ENCODE results near the gene CADPS. TPM values are rescaled to one million over a fixed set of nuclear protein-coding genes. Genes with fewer than 3 reads are reported as not detected.

Gene CADPS
- total RNA-seq, 1 experiment from 2014 or later = not detected

DNA sequence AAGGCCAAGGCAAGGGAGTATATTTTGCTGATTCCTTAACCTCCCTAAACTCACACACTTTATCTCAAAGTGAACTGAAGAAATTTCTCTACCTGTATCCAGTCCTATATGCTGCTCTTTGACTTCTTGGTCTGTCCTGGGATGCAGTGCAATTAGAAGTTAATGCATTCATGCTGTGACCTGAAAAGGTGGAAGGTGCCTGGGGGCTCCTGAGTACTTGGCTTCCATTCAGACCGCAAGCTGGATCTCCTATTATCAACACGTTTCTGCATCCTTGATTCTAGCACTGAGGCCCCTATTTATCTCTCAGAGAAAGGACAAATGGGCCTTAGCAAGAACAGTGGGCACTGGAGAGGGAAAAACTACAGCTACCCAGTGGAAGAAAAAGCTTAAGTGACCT, 17.7 kb upstream of the CADPS start:
- CTCF ChIA-PET = no interaction called here
- intact Hi-C loops (cut with micrococcal nuclease; ENCODE audit: unreplicated experiment) (no loop called here), in situ Hi-C loops (cut with HindIII; ENCODE audit: low pct_unique_long_range_greater_than_20kb, low sequenced_read_pairs) (no loop called here)
- ATAC-seq = no peak
- Histone ChIP-seq H3K4me1 (ENCODE audit: control insufficient read depth, insufficient read depth, low read length) (no peaks in the 10 kb centered on the region), H3K4me3 (ENCODE audit: low read depth in 2 of 2, low read length in 2 of 2) (no peak overlapping the region), H3K27ac (ENCODE audit: low read length) (no peak overlapping the region), H3K9me3 (ENCODE audit: control insufficient read depth, insufficient read depth, low read depth, low read length) (no peaks in the 10 kb centered on the region), H3K27me3 (ENCODE audit: control insufficient read depth, insufficient read depth, low read length) (no peaks in the 10 kb centered on the region), H3K36me3 (ENCODE audit: control insufficient read depth, insufficient read depth, low read length) (no peaks in the 10 kb centered on the region)
- POLR2A ChIA-PET = no interaction called here
- no peak for DNase-seq (ENCODE audit: low read depth, low spot score)
- TF ChIP-seq, protein P1, sequence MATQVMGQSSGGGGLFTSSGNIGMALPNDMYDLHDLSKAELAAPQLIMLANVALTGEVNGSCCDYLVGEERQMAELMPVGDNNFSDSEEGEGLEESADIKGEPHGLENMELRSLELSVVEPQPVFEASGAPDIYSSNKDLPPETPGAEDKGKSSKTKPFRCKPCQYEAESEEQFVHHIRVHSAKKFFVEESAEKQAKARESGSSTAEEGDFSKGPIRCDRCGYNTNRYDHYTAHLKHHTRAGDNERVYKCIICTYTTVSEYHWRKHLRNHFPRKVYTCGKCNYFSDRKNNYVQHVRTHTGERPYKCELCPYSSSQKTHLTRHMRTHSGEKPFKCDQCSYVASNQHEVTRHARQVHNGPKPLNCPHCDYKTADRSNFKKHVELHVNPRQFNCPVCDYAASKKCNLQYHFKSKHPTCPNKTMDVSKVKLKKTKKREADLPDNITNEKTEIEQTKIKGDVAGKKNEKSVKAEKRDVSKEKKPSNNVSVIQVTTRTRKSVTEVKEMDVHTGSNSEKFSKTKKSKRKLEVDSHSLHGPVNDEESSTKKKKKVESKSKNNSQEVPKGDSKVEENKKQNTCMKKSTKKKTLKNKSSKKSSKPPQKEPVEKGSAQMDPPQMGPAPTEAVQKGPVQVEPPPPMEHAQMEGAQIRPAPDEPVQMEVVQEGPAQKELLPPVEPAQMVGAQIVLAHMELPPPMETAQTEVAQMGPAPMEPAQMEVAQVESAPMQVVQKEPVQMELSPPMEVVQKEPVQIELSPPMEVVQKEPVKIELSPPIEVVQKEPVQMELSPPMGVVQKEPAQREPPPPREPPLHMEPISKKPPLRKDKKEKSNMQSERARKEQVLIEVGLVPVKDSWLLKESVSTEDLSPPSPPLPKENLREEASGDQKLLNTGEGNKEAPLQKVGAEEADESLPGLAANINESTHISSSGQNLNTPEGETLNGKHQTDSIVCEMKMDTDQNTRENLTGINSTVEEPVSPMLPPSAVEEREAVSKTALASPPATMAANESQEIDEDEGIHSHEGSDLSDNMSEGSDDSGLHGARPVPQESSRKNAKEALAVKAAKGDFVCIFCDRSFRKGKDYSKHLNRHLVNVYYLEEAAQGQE (IDR thresholded peaks at IDR 0.05; ENCODE audit: insufficient read depth in 1 of 2, low read depth in 2 of 2, low read length in 1 of 2) = no peak
- TF ChIP-seq SIN3A (IDR thresholded peaks at IDR 0.05; ENCODE audit: borderline replicate concordance, insufficient read depth, low read depth, low read length) (no peak), POLR2AphosphoS5 (IDR thresholded peaks at IDR 0.05; ENCODE audit: low read depth, low read length) (no peak), TCF7L2 (IDR thresholded peaks at IDR 0.05; ENCODE audit: low read depth, low read length) (no peak)
- TF ChIP-seq, protein P2, sequence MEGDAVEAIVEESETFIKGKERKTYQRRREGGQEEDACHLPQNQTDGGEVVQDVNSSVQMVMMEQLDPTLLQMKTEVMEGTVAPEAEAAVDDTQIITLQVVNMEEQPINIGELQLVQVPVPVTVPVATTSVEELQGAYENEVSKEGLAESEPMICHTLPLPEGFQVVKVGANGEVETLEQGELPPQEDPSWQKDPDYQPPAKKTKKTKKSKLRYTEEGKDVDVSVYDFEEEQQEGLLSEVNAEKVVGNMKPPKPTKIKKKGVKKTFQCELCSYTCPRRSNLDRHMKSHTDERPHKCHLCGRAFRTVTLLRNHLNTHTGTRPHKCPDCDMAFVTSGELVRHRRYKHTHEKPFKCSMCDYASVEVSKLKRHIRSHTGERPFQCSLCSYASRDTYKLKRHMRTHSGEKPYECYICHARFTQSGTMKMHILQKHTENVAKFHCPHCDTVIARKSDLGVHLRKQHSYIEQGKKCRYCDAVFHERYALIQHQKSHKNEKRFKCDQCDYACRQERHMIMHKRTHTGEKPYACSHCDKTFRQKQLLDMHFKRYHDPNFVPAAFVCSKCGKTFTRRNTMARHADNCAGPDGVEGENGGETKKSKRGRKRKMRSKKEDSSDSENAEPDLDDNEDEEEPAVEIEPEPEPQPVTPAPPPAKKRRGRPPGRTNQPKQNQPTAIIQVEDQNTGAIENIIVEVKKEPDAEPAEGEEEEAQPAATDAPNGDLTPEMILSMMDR (IDR thresholded peaks at IDR 0.05) = no peak
- no TSS peak for BruUV-seq (replicated peaks)

DNA sequence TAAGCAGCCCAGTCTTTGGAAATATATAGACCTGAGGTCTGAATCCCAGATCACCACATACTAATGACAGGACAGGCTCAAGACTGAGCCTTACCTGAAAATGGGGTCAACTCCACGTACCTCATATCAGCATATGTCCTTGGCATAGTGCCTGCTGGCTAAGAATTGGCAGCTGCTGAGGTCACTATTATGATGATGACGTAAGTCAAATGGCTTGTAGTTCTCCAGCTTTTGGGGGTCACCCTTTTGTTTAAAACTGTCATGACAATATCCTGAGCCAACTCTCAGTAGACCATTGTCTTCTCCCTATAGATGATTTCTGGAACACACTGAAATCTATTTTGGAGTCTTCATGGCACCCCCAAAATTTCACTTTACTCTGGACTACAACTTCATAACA, 16.8 kb upstream of the CADPS start:
- ChIA-PET POLR2A (no interaction called here), CTCF (no interaction called here)
- BruUV-seq (replicated peaks) = no TSS peak
- no peaks in the 10 kb centered on the region for H3K4me1 ChIP-seq (ENCODE audit: control insufficient read depth, insufficient read depth, low read length)
- TF ChIP-seq TCF7L2 (IDR thresholded peaks at IDR 0.05; ENCODE audit: low read depth, low read length) = no peak
- TF ChIP-seq, protein P1 (IDR thresholded peaks at IDR 0.05; ENCODE audit: insufficient read depth in 1 of 2, low read depth in 2 of 2, low read length in 1 of 2) = no peak
- TF ChIP-seq SIN3A (IDR thresholded peaks at IDR 0.05; ENCODE audit: borderline replicate concordance, insufficient read depth, low read depth, low read length) = no peak
- no peak for TF ChIP-seq POLR2AphosphoS5 (IDR thresholded peaks at IDR 0.05; ENCODE audit: low read depth, low read length)
- TF ChIP-seq, protein P2 (IDR thresholded peaks at IDR 0.05) = no peak
- H3K27ac ChIP-seq (ENCODE audit: low read length) = no peak overlapping the region
- H3K9me3 ChIP-seq (ENCODE audit: control insufficient read depth, insufficient read depth, low read depth, low read length) = no peaks in the 10 kb centered on the region
- H3K27me3 ChIP-seq (ENCODE audit: control insufficient read depth, insufficient read depth, low read length) = no peaks in the 10 kb centered on the region
- in situ Hi-C loops (cut with HindIII; ENCODE audit: low pct_unique_long_range_greater_than_20kb, low sequenced_read_pairs) = no loop called here
- ATAC-seq = no peak
- H3K36me3 ChIP-seq (ENCODE audit: control insufficient read depth, insufficient read depth, low read length) = no peaks in the 10 kb centered on the region
- intact Hi-C loops (cut with micrococcal nuclease; ENCODE audit: unreplicated experiment) = no loop called here
- H3K4me3 ChIP-seq (ENCODE audit: low read depth in 2 of 2, low read length in 2 of 2) = no peak overlapping the region
- DNase-seq (ENCODE audit: low read depth, low spot score) = no peak
